ENCODE results near the gene APCDD1.

GRCh38 chr18:10460414-10461018 lies 6.1 kb downstream of the APCDD1 start:
- TF ChIP-seq, protein P1, sequence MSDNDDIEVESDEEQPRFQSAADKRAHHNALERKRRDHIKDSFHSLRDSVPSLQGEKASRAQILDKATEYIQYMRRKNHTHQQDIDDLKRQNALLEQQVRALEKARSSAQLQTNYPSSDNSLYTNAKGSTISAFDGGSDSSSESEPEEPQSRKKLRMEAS (IDR thresholded peaks at IDR 0.05) = no peak
- TF ChIP-seq ZBTB7A (IDR thresholded peaks at IDR 0.05; ENCODE audit: low read depth) (no peak), RAD21 (IDR thresholded peaks at IDR 0.05; ENCODE audit: low read depth) (no peak), EP300 (IDR thresholded peaks at IDR 0.05; ENCODE audit: borderline replicate concordance) (no peak), YY1 (IDR thresholded peaks at IDR 0.05; ENCODE audit: low read depth) (no peak), REST (IDR thresholded peaks at IDR 0.05; ENCODE audit: low read depth) (no peak)

Measured in Ishikawa (cell line).